Activated T-helper 1 cell treated with anti-CD3 and anti-CD28 coated beads, Interleukin-12 subunit alpha, Interleukin-12 subunit beta, Interleukin-2, Interleukin-4 antibody, amounts not matched to agents 30 ng/mL and 10 ng/mL and 1 ng/mL, durations not matched to agents 14 hours and 24 hours and 36 hours (primary cell): ENCODE data around the gene DDC. TPM values are rescaled to one million over a fixed set of nuclear protein-coding genes. Genes with fewer than 3 reads are reported as not detected.
"Not testable (repeated sequence)": the region's sequence is repeated elsewhere in the genome, so short reads cannot be mapped to it uniquely, and the experiment has no call there.

Source experiments
- DNase-seq: peaks from one replicate; pipeline ENCODE4 v3.0.0; 2021; ENCODE audit warnings: low spot score
- H3K27ac Mint-ChIP-seq: one replicate; pipeline ENCODE4 v1.8.0; 2021; ENCODE audit warnings: mild to moderate bottlenecking, mixed read lengths
- H3K27me3 Mint-ChIP-seq: one replicate; pipeline ENCODE4 v1.8.0; 2022; ENCODE audit warnings: mild to moderate bottlenecking, moderate library complexity, mixed read lengths; ENCODE audit not compliant: insufficient read depth
- H3K36me3 Mint-ChIP-seq: one replicate; pipeline ENCODE4 v1.8.0; 2021; ENCODE audit warnings: low read depth, mixed read lengths
- H3K4me1 Mint-ChIP-seq: one replicate; pipeline ENCODE4 v1.8.0; 2021; ENCODE audit warnings: low read depth, mixed read lengths
- H3K4me3 Mint-ChIP-seq: one replicate; pipeline ENCODE4 v1.8.0; 2021; ENCODE audit warnings: mild to moderate bottlenecking, moderate library complexity, mixed read lengths
- H3K9me3 Mint-ChIP-seq: one replicate; pipeline ENCODE4 v1.8.0; 2021; ENCODE audit warnings: mixed read lengths
- intact Hi-C: fragments of 100-400 bp; cut with micrococcal nuclease; formaldehyde crosslinking; loops from one replicate; pipeline ENCODE4 v1.15.1; 2024
- total RNA-seq: library from RNA; stranded (reverse); gene quantifications from 2 replicates; pipeline ENCODE4 v1.2.3, GENCODE V29; 2022

The DDC gene
- total RNA-seq, 1 donor from 2014 or later = not detected

DNA sequence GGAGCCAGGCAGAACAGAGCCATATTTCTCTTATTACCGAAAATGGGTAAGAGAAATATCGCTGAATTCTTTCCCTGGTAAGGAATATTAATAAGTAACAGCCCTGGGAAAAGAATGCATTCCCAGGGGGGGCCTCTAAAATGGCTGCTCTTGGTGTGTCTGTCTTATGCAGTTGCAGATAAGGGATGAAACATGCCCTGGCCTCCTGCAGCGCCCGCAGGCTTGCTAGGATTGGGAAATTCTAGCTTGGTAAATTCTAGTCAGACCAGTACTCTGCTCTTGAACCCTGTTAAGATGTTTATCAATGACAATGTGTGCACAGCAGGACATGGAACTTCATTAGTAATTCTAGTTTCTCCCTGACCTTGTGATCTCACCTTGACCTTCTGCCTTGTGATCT, 18.1 kb upstream of the DDC start:
- H3K4me3 Mint-ChIP-seq, H3K27ac Mint-ChIP-seq, intact Hi-C loops, DNase-seq, H3K36me3 Mint-ChIP-seq, H3K4me1 Mint-ChIP-seq: not testable (repeated sequence)
- Mint-ChIP-seq H3K9me3 (peaks cover 22% of the 10 kb centered on the region), H3K27me3 (peaks cover 11% of the 10 kb centered on the region)

DNA sequence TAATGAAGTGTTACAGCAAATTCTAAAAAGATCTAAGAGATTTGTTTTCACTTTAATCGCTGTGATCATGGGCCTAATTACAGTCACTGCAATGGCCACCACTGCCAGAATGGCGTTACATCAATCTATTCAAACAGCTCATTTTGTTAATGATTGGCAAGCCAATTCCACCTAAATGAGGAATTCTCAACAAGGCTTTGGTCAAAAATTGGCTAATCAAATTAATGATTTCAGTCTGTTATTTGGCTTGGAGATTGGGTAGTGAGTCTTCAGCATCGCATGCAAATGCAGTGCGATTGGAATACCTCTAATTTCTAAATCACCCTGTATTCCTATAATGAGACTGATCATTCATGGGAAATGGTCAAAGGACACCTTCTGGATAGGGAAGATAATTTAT, 17.1 kb upstream of the DDC start:
- intact Hi-C loops, H3K27ac Mint-ChIP-seq, H3K36me3 Mint-ChIP-seq, H3K4me3 Mint-ChIP-seq, DNase-seq, H3K4me1 Mint-ChIP-seq: not testable (repeated sequence)
- Mint-ChIP-seq H3K27me3 (peaks cover 11% of the 10 kb centered on the region), H3K9me3 (peaks cover 22% of the 10 kb centered on the region)

DNA sequence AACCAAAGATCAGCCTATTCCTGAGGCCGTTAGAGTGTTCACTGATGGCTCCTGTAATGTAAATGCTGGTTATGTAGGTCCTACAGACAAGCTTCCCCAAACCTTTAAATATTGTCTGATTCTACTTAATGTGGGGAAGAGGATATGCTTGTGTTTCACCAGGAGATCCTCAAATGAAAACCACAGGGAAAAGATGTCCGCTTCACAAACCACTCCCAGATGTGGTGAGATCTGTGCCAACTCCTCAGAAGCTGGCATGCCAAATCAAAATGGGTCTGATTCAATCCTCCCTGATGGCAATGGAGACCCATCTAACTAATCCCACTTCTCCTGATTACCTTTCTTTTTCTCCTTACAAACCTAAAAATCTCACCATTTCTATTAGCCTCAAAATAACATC, 15.5 kb upstream of the DDC start:
- H3K9me3 Mint-ChIP-seq = peaks cover 22% of the 10 kb centered on the region
- H3K27me3 Mint-ChIP-seq = peaks cover 11% of the 10 kb centered on the region

DNA sequence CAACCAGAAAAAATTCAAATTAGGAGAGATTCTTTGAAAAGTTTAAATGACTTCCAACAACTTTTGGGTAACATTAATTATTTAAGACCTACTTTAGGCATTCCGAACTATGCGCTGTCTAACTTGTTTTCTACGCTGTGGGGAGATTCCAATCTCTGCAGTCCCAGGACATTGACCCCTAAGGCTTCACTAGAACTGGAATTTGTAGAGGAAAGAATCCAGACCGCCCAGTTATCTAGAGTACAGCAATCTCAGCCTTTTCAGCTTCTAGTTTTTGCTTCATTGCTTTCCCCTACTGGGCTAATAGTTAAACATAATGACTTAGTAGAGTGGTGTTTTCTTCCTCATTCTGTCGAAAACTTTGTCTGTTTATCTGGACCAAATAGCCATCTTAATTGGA, 14.9 kb upstream of the DDC start:
- no peaks in the 10 kb centered on the region for H3K36me3 Mint-ChIP-seq
- DNase-seq = no peak
- no peak overlapping the region for H3K27ac Mint-ChIP-seq
- H3K9me3 Mint-ChIP-seq = peaks cover 22% of the 10 kb centered on the region
- no peaks in the 10 kb centered on the region for H3K4me1 Mint-ChIP-seq
- H3K27me3 Mint-ChIP-seq = peaks cover 16% of the 10 kb centered on the region
- intact Hi-C loops = no loop called here
- no peak overlapping the region for H3K4me3 Mint-ChIP-seq

More for the DNA sequence above, 15.5 kb upstream of the DDC start:
- H3K4me3 Mint-ChIP-seq, H3K27ac Mint-ChIP-seq, DNase-seq, H3K4me1 Mint-ChIP-seq, intact Hi-C loops, H3K36me3 Mint-ChIP-seq: not testable (repeated sequence)

DNA sequence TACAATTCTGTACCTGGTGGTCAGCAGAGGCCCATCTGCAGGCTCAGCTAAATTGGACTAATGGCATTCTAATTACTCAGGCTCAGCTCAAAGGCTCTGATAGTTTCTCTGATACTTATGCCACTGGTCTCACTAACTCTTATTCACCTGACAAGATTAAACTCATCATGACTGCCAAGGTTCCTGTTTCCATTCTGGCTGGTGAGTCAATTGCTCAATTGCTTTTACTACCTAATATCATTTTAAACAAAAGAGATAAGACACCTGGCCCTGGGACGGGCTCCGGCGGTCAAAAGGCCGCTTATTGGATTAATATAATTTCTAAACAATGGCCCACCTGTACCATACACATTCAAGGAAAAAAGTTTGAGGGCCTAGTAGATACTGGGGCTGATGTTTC, 12.9 kb upstream of the DDC start:
- H3K27ac Mint-ChIP-seq, H3K36me3 Mint-ChIP-seq, H3K4me3 Mint-ChIP-seq, DNase-seq, H3K4me1 Mint-ChIP-seq, intact Hi-C loops: not testable (repeated sequence)
- Mint-ChIP-seq H3K9me3 (peaks cover 12% of the 10 kb centered on the region), H3K27me3 (peaks cover 27% of the 10 kb centered on the region)

DNA sequence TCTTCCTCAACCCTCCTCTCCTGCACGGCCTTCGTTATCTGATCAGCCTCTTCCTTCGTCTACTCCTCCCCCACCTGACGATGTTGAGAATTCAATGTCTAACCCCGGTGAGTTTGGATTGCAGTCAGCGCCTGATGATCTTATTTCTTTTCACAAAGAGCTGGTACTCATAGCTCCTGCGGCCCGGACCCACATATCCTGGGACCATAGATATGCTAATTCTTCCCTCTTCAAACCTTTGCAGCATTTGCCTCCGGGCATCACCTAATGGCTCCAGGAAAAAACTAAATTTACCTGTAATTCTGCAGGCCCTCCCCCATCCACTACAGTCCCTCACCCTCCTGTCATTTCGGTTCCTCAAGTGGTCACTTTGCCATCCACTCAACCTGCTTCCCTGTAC, 12.4 kb upstream of the DDC start:
- Mint-ChIP-seq H3K4me3 (no peak overlapping the region), H3K4me1 (no peaks in the 10 kb centered on the region), H3K9me3 (peaks cover 7% of the 10 kb centered on the region), H3K27me3 (peaks cover 27% of the 10 kb centered on the region), H3K27ac (no peak overlapping the region), H3K36me3 (no peaks in the 10 kb centered on the region)
- DNase-seq = no peak
- intact Hi-C loops = no loop called here

DNA sequence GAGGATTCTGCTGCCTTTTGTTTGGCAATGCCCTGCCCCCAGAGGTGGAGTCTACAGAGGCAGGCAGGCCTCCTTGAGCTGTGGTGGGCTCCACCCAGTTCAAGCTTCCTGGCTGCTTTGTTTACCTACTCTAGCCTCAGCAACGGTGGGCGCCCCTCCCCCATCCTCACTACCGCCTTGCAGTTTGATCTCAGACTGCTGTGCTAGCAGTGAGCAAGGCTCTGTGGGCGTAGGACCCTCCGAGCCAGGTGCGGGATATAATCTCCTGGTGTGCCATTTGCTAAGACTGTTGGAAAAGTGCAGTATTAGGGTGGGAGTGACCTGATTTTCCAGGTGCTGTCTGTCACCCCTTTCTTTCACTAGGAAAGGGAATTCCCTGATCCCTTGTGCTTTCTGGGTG, 11.2 kb upstream of the DDC start:
- intact Hi-C loops, H3K36me3 Mint-ChIP-seq, H3K4me1 Mint-ChIP-seq, H3K27ac Mint-ChIP-seq, DNase-seq, H3K9me3 Mint-ChIP-seq, H3K4me3 Mint-ChIP-seq: not testable (repeated sequence)
- peaks cover 27% of the 10 kb centered on the region for H3K27me3 Mint-ChIP-seq

DNA sequence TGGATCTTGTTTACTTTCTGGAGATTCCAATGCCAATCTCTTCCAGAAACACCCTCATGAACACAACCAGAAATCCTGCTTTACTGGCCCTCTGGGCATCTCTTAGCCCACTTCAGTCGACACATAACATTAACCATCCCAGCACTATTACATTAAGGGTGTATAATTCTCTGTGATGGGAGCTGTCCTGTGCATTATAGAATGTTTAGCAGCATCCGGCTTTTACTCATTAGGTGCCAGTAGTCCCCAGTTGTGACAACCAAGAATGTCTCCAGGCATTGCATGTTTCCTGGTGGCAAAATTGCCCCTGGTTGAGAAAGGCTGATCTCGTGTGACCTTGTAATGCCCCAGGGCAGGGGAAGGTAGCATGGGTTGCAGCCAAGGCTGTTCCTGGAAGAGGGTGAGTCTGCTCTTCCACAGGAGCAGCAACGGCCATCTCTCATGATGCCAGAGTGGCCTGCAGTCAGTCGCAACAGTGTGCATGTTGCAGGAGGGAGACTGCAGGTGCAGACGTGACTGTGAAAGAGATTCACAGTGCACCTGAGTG, 2.6 kb upstream of the DDC start:
- no peak for DNase-seq
- H3K4me3 Mint-ChIP-seq = no peak overlapping the region
- H3K4me1 Mint-ChIP-seq = no peaks in the 10 kb centered on the region
- H3K36me3 Mint-ChIP-seq = no peaks in the 10 kb centered on the region
- H3K27ac Mint-ChIP-seq = no peak overlapping the region
- peaks cover 3% of the 10 kb centered on the region for H3K27me3 Mint-ChIP-seq
- no peaks in the 10 kb centered on the region for H3K9me3 Mint-ChIP-seq
- intact Hi-C loops = no loop called here

DNA sequence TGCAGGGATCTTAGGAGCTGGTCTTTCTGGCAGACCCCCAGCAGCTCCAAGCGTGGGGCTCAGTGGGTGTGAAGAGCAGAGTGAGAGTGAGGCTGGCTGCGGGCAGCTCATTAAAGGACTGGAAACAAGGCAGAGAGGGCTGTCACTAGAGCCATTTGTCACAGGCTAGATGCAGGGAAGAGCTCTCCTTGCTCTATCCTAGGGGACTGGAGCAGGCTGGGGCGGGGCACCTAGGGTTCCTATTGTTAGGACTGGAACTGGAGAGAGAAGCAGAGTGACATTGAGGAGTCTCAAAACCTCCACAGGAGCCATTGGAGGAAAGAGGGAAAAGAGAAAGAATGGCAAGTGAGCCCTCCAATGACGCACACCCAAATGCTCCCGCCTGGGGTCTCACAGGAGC, 772 bp upstream of the DDC start:
- DNase-seq = no peak
- Mint-ChIP-seq H3K4me3 (no peak overlapping the region), H3K36me3 (no peaks in the 10 kb centered on the region), H3K27ac (no peak overlapping the region), H3K27me3 (peaks cover 3% of the 10 kb centered on the region), H3K4me1 (no peaks in the 10 kb centered on the region), H3K9me3 (no peaks in the 10 kb centered on the region)
- intact Hi-C loops = no loop called here

DNA sequence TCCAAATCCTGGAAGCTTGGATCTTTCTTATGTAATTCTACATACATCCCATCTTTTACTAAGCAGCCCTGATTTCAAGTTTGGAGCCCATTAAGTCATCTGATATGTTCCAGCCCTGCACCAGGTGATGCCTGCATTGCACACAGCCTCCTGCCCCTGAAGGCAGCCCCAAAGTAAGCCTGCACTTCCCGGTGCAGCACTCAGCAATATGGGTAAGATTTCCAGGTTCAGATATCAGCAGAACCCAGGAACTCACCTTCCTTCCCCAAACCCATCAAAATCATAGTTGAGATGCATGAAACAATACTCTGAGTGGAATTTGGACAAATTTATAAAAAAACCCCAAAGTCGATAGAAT, 333 bp upstream of the DDC start:
- H3K27me3 Mint-ChIP-seq = peaks cover 3% of the 10 kb centered on the region
- H3K36me3 Mint-ChIP-seq = no peaks in the 10 kb centered on the region
- H3K4me3 Mint-ChIP-seq = no peak overlapping the region
- no peak overlapping the region for H3K27ac Mint-ChIP-seq
- intact Hi-C loops = no loop called here
- no peaks in the 10 kb centered on the region for H3K9me3 Mint-ChIP-seq
- H3K4me1 Mint-ChIP-seq = no peaks in the 10 kb centered on the region
- DNase-seq = no peak

DNA sequence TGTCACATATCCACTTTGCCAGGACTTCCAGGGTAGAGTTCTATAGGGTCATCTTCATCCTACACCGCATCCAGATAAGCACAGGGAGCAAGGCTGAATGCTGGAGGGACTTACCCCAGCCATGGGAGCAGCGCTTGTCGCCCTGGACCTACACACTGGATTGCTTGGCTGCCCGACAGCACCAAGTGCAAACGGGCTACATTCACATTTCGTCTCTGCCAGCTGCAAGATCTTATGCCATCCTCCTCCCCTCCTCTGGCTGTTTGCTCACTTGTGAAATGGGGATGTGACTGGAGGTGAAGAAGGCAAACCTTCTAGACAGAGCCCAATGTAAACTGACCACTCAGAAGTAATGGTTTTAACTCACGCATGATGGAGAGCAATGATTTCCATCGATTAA, 1.0 kb downstream of the DDC start:
- no peak overlapping the region for H3K27ac Mint-ChIP-seq
- peaks cover 4% of the 10 kb centered on the region for H3K27me3 Mint-ChIP-seq
- intact Hi-C loops = no loop called here

DNA sequence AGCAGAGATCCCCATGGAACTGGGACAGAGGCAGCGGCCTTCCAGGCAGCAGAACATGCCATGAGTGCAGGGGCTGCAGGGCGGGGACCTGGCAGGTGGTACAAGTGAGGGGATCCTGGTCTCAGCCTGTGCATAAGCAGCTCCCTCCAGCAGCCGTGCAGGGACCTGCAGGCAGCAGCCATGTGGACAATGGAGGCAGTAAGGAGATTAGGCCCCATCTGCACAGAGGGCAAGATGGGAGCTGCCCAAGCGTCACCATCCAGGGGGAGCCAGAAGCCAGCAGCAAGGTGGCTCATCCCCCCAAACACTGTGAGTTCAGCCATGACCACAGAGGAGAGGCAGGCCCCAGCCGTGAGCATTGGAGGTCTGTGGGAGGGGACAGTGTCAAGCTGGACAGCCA, 3.1 kb downstream of the DDC start:
- no peaks in the 10 kb centered on the region for H3K36me3 Mint-ChIP-seq
- no peak overlapping the region for H3K27ac Mint-ChIP-seq
- no peak overlapping the region for H3K4me3 Mint-ChIP-seq
- H3K27me3 Mint-ChIP-seq = peaks cover 19% of the 10 kb centered on the region
- H3K4me1 Mint-ChIP-seq = no peaks in the 10 kb centered on the region
- H3K9me3 Mint-ChIP-seq = no peaks in the 10 kb centered on the region
- intact Hi-C loops = no loop called here
- no peak for DNase-seq

More for the DNA sequence above, 1.0 kb downstream of the DDC start:
- DNase-seq = no peak
- Mint-ChIP-seq H3K36me3 (no peaks in the 10 kb centered on the region), H3K9me3 (no peaks in the 10 kb centered on the region), H3K4me3 (no peak overlapping the region), H3K4me1 (no peaks in the 10 kb centered on the region)

DNA sequence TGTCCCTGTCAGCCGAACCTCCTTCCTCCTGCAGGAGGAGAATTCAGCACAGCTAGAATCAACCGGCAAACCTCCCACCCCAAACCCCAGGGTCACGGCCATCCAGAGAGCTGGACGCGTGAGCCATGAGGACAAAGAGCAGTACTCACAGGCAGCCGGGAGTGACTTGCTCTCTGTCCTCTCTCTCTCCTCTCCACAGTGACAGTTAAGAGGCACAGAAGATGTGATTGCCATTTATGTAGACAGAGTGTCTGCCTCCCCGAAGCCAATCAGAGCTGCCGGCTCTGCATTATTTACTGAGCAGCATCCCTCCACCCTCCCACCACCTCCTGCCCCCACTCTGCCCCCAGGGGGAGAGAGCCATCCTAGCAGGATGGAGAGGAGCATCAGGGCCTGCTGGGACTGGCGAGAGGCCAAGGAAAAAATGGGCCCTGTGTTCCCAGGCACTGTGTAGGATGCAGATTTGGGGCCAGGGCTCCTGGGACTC, 4.3 kb downstream of the DDC start:
- peaks cover 19% of the 10 kb centered on the region for H3K27me3 Mint-ChIP-seq
- intact Hi-C loops = no loop called here
- no peak overlapping the region for H3K27ac Mint-ChIP-seq

DNA sequence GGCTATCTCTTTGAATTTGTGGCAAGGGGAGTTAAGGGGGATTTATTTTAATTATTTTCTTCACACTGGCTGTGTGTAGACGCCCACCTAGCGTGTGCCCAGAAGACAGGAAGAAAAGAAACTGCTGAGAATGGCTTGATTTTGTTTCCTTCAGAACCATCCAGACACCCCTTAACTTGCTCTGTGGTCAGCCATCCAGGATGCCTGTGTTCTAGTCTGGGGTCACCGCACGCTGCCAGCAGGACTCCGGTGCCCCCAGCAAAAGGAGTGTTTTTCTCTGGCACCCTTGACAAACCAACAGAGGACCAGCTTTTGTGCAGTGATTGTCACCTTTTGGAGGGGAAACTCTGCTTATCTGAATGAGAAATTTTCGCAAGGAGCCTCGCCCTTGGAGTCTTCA, 5.3 kb downstream of the DDC start:
- no peaks in the 10 kb centered on the region for H3K9me3 Mint-ChIP-seq
- H3K4me3 Mint-ChIP-seq = no peak overlapping the region
- intact Hi-C loops = no loop called here

More for the DNA sequence above, 4.3 kb downstream of the DDC start:
- DNase-seq = no peak
- no peak overlapping the region for H3K4me3 Mint-ChIP-seq
- H3K9me3 Mint-ChIP-seq = no peaks in the 10 kb centered on the region
- no peaks in the 10 kb centered on the region for H3K36me3 Mint-ChIP-seq
- no peaks in the 10 kb centered on the region for H3K4me1 Mint-ChIP-seq

More for the DNA sequence above, 5.3 kb downstream of the DDC start:
- Mint-ChIP-seq H3K36me3 (no peaks in the 10 kb centered on the region), H3K27ac (no peak overlapping the region), H3K27me3 (peaks cover 19% of the 10 kb centered on the region), H3K4me1 (no peaks in the 10 kb centered on the region)
- no peak for DNase-seq
